ENCODE measurements around the gene ZNF48.
A peak's percentile ranks its signal among the peaks of the same experiment; 100 is the strongest.

ZNF48 gene

DNA sequence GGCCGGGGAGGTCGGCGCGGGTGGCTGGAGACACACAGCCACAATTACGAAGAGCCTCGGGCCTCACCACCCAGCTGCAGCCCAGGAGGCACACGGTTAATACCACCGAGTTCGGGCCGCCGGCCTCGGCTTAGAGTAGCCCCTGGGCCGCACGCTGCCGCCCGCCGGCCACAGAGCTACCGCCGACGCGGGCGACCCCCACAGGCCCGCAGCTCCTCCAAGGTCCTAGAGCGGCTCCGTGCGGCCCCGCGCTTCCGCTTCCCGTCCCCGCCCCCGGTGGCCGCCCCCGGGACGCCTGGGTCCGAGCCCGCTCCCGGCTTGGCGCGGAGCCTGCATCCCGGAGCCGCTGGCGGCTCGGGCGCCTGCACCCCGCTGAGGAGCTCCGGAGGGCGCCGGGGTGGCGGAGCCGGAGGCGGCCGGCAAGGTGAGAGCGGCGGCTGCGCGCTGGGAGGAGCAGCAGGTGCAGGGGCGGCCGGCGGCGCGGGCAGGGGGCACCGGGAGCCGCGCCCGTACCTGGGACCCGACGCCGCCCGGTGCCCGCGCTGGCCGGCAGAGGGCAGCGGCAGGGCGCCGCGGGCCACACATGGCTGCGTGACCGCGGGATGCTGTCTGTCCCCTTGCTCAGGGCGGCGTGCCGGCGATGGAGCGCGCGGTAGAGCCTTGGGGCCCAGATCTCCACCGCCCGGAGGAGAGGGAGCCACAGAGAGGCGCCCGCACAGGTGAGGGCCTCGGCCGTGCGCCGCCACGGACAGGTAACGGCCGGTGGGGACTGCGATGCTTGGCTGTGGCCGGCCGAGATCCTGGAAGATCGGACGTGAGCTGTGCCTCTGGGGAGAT lies at the start of gene ZNF48:
Gene ZNF48, plus strand, starts transcription at position 266 of the 837 bp plus-strand sequence. Its CDS starts 375 bp downstream, at position 641.
- TF ChIP-seq ZNF274 (IDR thresholded peaks at IDR 0.05; ENCODE audit: low read depth, low read length): no peak

DNA sequence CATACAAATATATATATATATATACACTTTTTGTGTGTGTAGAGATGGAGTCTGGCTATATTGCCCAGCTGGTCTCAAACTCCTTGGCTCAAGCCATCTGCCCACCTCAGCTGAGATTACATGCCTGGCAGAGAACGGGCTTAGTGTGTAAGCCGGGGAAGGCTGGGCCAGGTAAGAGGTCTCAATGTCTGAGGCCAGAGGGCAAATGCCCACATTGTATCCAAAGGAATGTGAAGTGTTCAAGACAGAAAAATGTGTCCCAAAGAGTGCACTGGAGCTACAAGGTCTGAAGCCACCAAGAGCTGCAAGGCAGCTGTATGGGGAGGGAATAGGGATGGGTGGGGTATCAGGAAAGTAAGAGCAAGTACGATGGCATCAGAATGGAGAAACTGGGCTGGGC lies 48.9 kb upstream of the ZNF48 start:
- no peak for TF ChIP-seq ZNF274 (IDR thresholded peaks at IDR 0.05; ENCODE audit: low read depth, low read length)
- no peak overlapping the region for H3K4me3 ChIP-seq (ENCODE audit: low read length)

More for the DNA sequence above, at the start of gene ZNF48:
- peak within 1 kb of the TSS; percentile 63 for H3K4me3 ChIP-seq (ENCODE audit: low read length)

DNA sequence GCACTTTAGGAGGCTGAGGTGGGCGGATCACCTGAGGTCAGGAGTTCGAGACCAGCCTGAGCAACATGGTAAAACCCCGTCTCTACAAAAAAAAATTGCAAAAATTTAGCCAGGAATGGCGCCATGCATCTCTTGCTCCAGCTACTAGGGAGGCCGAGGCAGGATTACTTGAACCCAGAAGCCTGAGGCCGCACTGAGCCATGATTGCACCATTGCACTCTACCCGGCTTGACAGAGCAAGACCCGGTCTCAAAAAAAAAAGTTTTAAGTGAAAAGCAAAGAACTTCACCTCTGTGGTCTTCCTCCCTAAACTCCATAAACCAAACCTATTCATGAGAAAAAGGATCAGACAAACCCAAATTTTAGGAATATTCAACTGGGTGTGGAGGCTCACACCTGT lies 47.1 kb upstream of the ZNF48 start:
- H3K4me3 ChIP-seq (ENCODE audit: low read length): no peak overlapping the region
- no peak for TF ChIP-seq ZNF274 (IDR thresholded peaks at IDR 0.05; ENCODE audit: low read depth, low read length)

DNA sequence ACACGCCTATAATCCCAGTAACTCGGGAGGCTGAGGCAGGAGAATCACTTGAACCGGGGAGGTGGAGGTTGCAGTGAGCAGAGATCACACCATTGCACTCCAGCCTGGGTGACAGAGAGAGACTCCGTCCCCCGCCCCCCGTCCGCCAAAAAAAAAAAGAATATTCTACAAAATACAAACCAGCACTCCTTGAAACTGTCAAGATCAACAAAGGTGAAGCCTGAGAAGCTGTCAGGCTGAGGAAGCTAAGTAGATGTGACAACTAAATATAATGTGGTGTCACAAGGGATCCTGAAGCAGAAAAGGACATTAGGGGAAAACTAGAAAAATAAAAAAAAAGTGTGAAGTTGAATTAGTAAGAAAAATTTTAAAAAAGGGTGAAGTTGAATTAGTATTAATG lies 46.3 kb upstream of the ZNF48 start:
- no peak overlapping the region for H3K4me3 ChIP-seq (ENCODE audit: low read length)
- TF ChIP-seq ZNF274 (IDR thresholded peaks at IDR 0.05; ENCODE audit: low read depth, low read length): no peak

DNA sequence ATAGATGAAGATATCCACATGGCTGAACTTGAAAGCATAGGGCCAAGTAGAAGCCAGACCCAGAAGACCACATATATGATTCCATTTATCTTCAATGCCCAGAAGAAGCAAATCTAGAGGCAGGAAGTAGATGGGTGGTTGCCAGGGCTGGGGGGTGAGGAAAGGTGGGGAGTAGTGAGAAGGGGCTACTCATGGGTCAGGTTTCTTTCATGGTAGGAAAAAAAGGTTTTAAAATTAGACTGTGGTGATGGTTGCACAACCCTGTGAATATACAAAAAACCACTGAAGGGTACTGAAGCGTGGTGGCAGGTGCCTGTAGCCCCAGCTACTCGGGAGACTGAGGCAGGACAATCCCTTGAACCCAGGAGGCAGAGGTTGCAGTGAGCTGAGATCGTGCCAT lies 45.5 kb upstream of the ZNF48 start:
- no peak for TF ChIP-seq ZNF274 (IDR thresholded peaks at IDR 0.05; ENCODE audit: low read depth, low read length)
- peak overlapping the region; percentile 16; the same call in 1 of the 2 replicates for H3K4me3 ChIP-seq (ENCODE audit: low read length)

DNA sequence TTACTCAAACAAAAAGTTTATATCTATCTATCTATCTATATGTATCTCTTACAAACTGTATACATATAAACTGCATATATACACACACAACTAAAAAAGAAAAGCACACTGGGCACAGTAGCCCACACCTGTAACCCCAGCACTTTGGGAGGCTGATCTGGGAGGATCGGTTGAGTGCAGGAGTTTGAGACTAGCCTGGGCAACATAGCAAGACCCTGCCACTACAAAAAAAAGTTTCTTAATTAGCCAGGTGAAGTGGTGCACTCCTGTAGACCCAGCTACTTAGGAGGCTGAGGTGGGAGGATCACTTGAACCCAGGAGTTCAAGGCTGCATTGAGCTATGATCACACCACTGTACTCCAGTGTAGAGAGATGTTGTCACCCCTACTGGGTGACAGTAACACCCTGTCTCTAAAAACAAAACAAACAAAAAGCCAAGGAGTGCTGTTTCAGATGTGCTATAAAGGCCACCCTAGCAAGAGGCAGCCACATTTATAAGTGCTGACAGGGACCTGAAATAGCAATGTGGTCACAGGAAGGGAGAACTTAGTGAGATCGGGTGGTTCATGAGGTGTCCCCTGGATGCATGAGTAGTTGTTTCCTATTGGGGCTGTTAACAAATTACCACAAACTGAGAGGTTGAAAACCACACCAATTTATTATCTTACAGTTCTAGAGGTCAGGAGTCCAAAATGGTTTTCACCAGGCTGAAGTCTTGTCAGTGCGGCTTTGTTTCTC lies 44.9 kb upstream of the ZNF48 start:
- TF ChIP-seq ZNF274 (IDR thresholded peaks at IDR 0.05; ENCODE audit: low read depth, low read length): no peak
- peak overlapping the region; percentile 16; the same call in 1 of the 2 replicates for H3K4me3 ChIP-seq (ENCODE audit: low read length)

DNA sequence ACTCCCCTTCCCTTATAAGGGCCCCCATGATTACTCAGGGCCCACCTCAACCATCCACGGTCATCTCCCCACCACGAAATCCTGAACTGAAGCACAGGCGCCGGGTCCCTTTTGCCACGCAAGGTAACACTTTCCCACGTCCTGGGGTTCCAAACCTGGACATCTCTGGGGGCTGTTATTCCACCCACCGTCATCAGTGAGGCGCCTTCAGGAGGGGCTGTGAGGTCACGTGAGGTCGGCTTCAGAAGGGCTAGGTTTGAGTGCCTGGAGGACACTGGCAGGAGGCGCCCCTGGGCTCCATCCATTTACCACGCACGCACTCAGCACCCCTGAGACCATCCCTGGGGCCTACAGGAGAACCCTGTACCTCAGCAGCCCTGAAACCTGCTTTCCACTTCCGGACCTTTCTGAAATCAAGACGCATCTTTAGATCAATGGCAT lies 44.2 kb upstream of the ZNF48 start:
- H3K4me3 ChIP-seq (ENCODE audit: low read length): no peak overlapping the region; the same call in 1 of the 2 replicates
- no peak for TF ChIP-seq ZNF274 (IDR thresholded peaks at IDR 0.05; ENCODE audit: low read depth, low read length)

DNA sequence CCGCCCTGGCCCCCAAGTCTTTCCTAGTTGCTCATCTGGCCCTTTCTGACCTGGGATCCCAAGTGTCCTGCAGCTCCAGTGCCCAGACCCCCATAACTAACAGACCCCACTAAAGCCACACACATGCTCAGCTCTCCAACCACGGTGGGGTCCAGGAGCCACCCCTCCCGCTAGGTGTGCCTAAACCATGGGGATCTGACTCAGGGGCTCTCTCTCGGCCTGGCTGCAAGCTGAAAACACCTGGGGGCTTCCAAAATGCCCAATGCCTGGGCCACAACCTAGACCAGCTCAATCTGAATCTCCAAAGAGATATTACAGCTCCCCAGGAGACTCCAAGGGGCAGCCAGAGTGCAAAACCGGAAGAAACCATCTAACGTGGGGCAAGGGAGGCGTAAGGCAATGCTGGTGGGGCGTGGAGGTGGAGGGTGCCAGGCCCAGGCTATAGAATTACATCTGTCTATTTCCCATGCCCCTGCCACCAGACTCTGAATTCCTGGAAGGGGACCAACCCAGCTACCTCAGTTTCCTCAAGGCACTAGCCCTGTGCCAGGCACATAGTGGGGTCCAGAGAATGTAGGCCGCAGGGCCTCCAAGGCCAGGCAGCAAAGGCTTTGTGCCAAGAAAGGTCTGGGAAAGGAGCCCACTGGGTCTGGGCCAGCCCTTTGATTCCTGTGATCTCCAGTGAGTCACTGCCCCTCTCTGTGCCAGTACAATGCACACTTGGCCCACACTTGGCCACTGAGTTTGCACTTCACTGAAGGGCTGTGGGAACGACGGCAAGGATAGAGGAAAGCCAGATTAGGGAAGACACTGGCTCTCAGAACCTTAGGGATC lies 43.4 kb upstream of the ZNF48 start:
- TF ChIP-seq ZNF274 (IDR thresholded peaks at IDR 0.05; ENCODE audit: low read depth, low read length): no peak

DNA sequence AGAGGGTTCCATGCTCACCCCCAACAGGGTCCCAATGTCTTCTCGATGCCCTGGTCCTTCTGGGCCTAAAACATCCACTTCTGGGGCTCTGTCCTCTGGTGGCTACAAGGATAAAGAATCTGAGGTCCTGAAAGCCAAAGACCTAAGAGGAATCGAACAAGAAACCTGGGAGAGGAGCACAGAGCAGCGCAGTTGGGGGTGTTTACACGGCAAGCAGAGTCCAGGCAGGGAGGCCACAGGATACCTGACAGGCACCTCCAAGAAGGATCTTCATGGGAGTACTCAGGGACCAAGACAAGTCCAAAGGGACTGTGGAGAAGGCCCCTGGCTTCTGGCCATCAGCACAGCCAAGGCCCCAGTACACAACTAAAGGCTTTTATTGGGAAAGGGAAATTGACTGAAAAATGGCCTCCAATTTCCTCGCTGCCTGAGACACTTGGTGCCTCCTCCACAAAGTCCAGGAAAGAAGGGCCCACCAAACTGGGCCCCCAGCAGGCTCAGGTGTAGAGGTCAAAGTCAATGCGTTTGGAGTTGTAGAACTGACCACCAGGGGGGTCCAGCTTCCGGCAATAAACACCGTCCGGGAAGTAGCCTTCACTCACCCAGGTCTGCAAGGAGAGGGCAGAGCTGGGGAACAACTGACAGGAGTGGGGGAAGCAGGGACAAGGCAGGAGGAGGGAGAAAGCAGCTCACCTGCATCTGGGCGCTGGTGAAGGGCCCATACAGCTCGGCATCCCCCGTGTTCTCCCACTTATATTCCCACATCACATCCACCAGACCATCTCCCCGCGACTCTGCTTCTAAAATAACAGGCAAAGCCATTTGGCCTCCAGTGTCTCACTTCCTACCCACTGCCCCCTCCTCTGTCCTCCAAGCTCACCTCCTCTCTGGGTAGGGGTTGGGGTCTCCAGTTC lies 42.5 kb upstream of the ZNF48 start:
- no peak for TF ChIP-seq ZNF274 (IDR thresholded peaks at IDR 0.05; ENCODE audit: low read depth, low read length)
- H3K4me3 ChIP-seq (ENCODE audit: low read length): no peak overlapping the region

More for the DNA sequence above, 43.4 kb upstream of the ZNF48 start:
- no peak overlapping the region for H3K4me3 ChIP-seq (ENCODE audit: low read length)

DNA sequence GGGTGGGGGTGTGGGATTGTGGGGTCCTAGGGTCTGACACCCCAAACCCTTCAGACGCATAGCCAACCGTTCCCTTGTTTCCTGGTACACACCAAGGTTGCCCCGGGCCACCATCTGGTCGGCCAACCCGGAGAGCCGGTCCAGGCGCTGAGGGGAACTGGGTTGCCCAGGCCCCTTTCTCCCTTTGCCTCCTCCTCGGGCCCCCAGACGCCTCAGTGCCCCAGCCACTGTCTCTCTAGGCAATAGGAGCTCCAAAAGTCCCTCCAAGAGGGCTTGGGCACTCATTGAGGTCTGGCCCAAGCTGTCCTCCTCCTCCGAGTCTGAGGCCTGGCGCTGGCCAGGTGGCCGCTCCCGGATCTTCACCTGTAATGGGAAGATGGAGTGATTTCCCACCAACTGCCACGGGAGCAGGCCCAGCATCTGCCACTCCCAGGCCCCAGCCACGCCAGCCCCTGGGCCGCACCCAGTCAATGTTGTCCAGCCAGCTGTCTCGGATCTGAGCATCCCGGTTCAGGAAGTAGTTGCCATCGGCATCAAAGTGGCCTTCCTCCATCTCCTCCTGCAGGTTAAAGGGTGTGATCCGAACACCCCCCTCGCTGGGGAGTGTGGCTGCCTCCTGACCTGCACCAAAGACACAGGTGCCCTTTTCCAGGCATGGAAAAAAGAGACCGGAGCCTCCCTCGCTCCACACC lies 41.6 kb upstream of the ZNF48 start:
- no peak for TF ChIP-seq ZNF274 (IDR thresholded peaks at IDR 0.05; ENCODE audit: low read depth, low read length)
- H3K4me3 ChIP-seq (ENCODE audit: low read length): peak overlapping the region; percentile 88; the same call in 1 of the 2 replicates

DNA sequence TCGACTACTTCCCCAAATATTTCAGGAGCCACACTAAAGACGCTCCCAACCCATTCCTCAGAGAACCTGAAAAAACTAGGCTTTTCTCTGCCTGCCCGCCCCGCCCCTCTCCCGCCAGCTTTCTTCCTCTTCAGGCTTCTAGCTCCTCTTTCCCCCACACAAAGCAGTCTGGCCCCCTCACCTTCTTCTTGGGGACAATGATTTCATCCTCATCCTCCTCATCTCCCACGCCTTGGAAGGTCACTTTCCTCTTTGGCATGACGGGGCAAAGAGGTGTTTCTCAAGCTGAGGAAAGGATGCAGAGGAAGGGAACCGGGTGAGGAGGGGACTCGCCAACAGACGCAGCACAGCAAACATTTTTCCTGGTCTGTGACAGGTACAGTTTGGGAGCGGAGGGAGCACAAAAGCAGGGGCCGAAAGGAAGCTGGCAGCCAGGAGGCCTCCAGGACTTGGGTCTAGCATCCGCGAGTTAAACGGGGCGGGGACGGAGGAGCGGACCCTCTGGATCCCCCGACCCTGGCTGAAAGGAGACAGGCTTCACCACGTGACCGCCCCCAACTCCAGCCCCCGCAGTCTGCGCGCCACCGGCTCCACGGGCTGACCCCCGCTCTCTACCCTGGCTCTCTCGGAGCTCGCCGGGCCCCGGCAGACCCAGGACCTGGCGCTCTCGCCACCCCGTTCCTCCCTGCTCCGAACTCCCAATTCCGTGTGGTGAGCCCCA lies 40.6 kb upstream of the ZNF48 start:
- no peak for TF ChIP-seq ZNF274 (IDR thresholded peaks at IDR 0.05; ENCODE audit: low read depth, low read length)
- peak overlapping the region; percentile 88 for H3K4me3 ChIP-seq (ENCODE audit: low read length)
